ENCODE data around the gene LRRC42. TPM values are rescaled to one million over a fixed set of nuclear protein-coding genes. Genes with fewer than 3 reads are reported as not detected.
"Not testable (repeated sequence)": the region's sequence is repeated elsewhere in the genome, so short reads cannot be mapped to it uniquely, and the experiment has no call there.

LRRC42 gene
- total RNA-seq, 2 experiments from 2014 or later = 26.9 to 28.4 TPM

DNA sequence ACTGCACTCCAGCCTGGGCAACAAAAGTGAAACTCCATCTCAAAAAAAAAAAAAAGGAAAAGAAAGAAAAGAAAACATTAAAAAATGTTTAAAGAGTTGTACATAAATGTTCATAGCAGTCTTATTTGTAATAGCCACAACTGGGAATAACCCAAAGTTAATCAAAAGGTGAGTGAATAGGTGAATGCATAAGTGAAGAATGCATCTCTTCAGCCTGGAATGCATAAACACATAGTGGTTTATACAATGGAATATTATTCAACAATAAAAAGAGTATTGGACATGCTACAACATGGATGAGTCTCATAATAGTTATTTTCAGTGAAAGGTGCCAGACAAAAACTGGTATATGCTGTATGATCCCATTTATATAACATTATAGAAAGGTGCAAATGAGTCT, 53.8 kb downstream of the LRRC42 start:
- no peak overlapping the region for H3K27ac Mint-ChIP-seq
- POLR2A ChIA-PET = no interaction called here
- no peaks in the 10 kb centered on the region for H3K4me1 Mint-ChIP-seq (ENCODE audit: low read depth)
- no peaks in the 10 kb centered on the region for H3K27me3 Mint-ChIP-seq
- DNase-seq = no peak
- H3K9me3 Mint-ChIP-seq = no peaks in the 10 kb centered on the region
- intact Hi-C loops (cut with micrococcal nuclease) = no loop called here
- H3K4me3 Mint-ChIP-seq = no peak overlapping the region
- CTCF ChIA-PET = no interaction called here
- H3K36me3 Mint-ChIP-seq = no peaks in the 10 kb centered on the region

GRCh38 chr1:54001591-54001990, 55.4 kb downstream of the LRRC42 start:
- H3K9me3 Mint-ChIP-seq = no peaks in the 10 kb centered on the region
- H3K4me3 Mint-ChIP-seq = no peak overlapping the region
- no peaks in the 10 kb centered on the region for H3K36me3 Mint-ChIP-seq
- H3K4me1 Mint-ChIP-seq (ENCODE audit: low read depth) = no peaks in the 10 kb centered on the region
- DNase-seq = no peak
- no peaks in the 10 kb centered on the region for H3K27me3 Mint-ChIP-seq
- CTCF ChIA-PET = no interaction called here
- no peak overlapping the region for H3K27ac Mint-ChIP-seq
- intact Hi-C loops (cut with micrococcal nuclease) = no loop called here
- POLR2A ChIA-PET = no interaction called here

DNA sequence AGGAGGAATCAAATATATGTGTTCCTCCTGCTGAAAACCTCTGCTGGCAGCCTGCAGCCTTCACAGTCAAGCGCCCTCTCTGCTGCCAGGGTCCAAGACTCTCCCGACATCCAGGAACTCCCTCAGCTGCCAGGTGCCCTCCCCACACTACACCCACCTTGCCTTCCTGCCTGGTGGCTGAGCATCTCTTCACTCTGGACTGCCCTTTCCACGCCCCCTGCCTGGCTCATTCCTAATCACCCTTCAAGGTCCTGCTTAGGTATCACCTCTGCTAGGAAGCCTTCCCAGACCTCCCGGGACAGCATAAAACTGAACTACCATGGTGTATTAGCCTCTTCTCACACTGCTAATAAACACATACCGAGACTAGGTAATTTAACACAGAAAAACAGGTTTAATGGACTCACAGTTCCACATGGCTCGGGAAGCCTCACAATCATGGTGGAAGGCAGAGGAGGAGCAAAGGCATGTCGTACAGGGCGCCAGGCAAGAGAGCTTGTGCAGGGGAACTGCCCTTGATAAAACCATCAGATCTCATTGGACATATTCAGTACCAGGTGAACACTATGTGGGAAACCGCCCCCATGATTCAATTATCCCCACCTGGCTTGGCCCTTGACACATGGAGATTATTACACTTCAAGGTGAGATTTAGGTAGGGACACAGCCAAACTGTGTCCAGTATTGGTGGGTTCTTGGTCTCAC, 56.5 kb downstream of the LRRC42 start:
- Mint-ChIP-seq H3K4me1 (ENCODE audit: low read depth) (no peaks in the 10 kb centered on the region), H3K4me3 (no peak overlapping the region), H3K27me3 (no peaks in the 10 kb centered on the region), H3K27ac (no peak overlapping the region), H3K9me3 (no peaks in the 10 kb centered on the region), H3K36me3 (no peaks in the 10 kb centered on the region)
- intact Hi-C loops (cut with micrococcal nuclease) = no loop called here
- ChIA-PET POLR2A (no interaction called here), CTCF (interaction anchor here (1.5 kb wide), 1 partner anchor 142 kb away, joined by 3 read pairs; no protein-coding TSS in a partner anchor)
- no peak for DNase-seq

DNA sequence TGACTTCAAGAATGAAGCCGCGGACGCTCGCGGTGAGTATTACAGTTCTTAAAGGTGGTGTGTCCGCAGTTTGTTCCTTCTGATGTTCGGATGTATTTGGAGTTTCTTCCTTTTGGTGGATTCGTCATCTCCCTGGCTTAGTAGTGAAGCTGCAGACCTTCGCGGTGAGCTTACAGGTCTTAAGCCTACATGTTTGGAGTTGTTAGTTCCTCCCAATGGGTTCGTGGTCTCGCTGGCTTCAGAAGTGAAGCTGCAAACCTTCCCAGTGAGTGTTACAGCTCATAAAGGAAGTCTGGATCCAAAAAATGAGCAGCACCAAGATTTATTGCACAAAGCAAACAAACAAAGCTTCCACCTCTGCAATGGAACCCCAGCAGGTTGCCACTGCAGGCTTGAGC, 57.1 kb downstream of the LRRC42 start:
- H3K27ac Mint-ChIP-seq = no peak overlapping the region
- CTCF ChIA-PET = interaction anchor here (1.5 kb wide), 1 partner anchor 142 kb away, joined by 3 read pairs; no protein-coding TSS in a partner anchor
- no peaks in the 10 kb centered on the region for H3K27me3 Mint-ChIP-seq
- intact Hi-C loops (cut with micrococcal nuclease) = no loop called here
- POLR2A ChIA-PET = no interaction called here
- no peaks in the 10 kb centered on the region for H3K9me3 Mint-ChIP-seq
- H3K36me3 Mint-ChIP-seq = no peaks in the 10 kb centered on the region
- H3K4me1 Mint-ChIP-seq (ENCODE audit: low read depth) = no peaks in the 10 kb centered on the region
- H3K4me3 Mint-ChIP-seq = no peak overlapping the region
- no peak for DNase-seq

DNA sequence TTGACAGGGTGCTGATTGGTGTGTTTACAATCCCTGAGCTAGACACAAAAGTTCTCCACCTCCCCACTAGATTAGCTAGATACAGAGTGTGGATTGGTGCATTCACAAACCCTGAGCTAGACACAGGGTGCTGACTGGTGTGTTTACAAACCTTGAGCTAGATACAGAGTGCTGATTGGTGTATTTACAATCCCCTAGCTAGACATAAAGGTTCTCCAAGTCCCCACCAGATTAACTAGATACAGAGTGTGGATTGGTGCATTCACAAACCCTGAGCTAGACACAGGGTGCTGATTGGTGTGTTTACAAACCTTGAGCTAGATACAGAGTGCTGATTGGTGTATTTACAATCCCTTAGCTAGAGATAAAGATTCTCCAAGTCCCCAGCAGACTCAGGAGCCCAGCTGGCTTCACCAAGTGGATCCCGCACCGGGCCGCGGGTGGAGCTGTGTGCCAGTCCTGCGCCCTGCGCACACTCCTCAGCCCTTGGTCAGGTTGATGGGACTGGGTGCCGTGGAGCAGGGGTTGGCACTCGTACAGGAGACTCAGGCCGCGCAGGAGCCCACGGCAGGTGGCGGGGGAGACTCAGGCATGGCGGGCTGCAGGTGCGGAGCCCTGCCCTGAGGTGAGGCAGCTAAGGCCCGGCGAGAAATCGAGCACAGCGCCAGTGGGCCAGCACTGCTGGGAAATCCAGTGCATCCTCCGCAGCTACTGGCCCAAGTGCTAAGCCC, 57.8 kb downstream of the LRRC42 start:
- DNase-seq; H3K9me3 Mint-ChIP-seq; H3K27ac Mint-ChIP-seq; POLR2A ChIA-PET; H3K4me3 Mint-ChIP-seq; H3K27me3 Mint-ChIP-seq; H3K36me3 Mint-ChIP-seq; H3K4me1 Mint-ChIP-seq (ENCODE audit: low read depth); intact Hi-C loops (cut with micrococcal nuclease): not testable (repeated sequence)
- CTCF ChIA-PET = interaction anchor here (1.5 kb wide), 1 partner anchor 143 kb away, joined by 3 read pairs; no protein-coding TSS in a partner anchor

- intact Hi-C loops (cut with micrococcal nuclease) = no loop called here
Observed at GRCh38 chr1:54004481-54005049, 58.4 kb downstream of the LRRC42 start.

DNA sequence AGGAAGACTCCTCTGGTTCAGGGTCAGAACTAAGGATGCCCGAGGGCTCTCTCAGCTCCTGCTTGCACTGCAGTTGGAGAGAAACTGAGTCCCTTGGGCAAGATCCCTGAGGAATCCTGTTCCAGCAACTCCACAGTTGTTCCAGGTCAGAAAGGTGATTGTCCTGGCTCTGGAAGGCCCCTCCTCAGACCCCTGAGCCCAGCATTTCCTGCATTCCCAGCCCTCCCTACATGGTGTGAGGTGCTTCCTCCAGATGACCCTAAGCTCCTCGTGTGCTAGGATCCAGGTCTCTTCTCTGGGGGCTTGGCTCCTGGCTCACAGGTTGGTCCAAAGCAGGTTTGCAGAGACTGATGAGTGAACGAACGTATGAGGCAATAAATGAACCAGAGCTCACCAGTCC, 60.4 kb downstream of the LRRC42 start:
- H3K4me3 Mint-ChIP-seq = no peak overlapping the region
- intact Hi-C loops (cut with micrococcal nuclease) = no loop called here
- POLR2A ChIA-PET = interaction anchor here (0.7 kb wide), 1 partner anchor 133 kb away, joined by 3 read pairs; no protein-coding TSS in a partner anchor

More at GRCh38 chr1:54004481-54005049, 58.4 kb downstream of the LRRC42 start:
- ChIA-PET CTCF (interaction anchor here (1.5 kb wide), 1 partner anchor 144 kb away, joined by 3 read pairs; no protein-coding TSS in a partner anchor), POLR2A (no interaction called here)
- Mint-ChIP-seq H3K36me3 (no peaks in the 10 kb centered on the region), H3K9me3 (no peaks in the 10 kb centered on the region), H3K27me3 (no peaks in the 10 kb centered on the region), H3K4me3 (no peak overlapping the region), H3K4me1 (ENCODE audit: low read depth) (no peaks in the 10 kb centered on the region), H3K27ac (no peak overlapping the region)
- DNase-seq = no peak

GRCh38 chr1:54007613-54008012, 61.5 kb downstream of the LRRC42 start:
- Mint-ChIP-seq H3K4me1 (ENCODE audit: low read depth) (no peaks in the 10 kb centered on the region), H3K9me3 (no peaks in the 10 kb centered on the region), H3K4me3 (no peak overlapping the region), H3K27me3 (peaks cover 5% of the 10 kb centered on the region), H3K27ac (no peak overlapping the region), H3K36me3 (no peaks in the 10 kb centered on the region)
- CTCF ChIA-PET = no interaction called here
- intact Hi-C loops (cut with micrococcal nuclease) = no loop called here
- POLR2A ChIA-PET = no interaction called here
- DNase-seq = no peak

More for the DNA sequence above, 60.4 kb downstream of the LRRC42 start:
- H3K36me3 Mint-ChIP-seq = no peaks in the 10 kb centered on the region
- H3K4me1 Mint-ChIP-seq (ENCODE audit: low read depth) = no peaks in the 10 kb centered on the region
- H3K27ac Mint-ChIP-seq = no peak overlapping the region
- no peaks in the 10 kb centered on the region for H3K9me3 Mint-ChIP-seq
- CTCF ChIA-PET = no interaction called here
- H3K27me3 Mint-ChIP-seq = peaks cover 1% of the 10 kb centered on the region
- no peak for DNase-seq

DNA sequence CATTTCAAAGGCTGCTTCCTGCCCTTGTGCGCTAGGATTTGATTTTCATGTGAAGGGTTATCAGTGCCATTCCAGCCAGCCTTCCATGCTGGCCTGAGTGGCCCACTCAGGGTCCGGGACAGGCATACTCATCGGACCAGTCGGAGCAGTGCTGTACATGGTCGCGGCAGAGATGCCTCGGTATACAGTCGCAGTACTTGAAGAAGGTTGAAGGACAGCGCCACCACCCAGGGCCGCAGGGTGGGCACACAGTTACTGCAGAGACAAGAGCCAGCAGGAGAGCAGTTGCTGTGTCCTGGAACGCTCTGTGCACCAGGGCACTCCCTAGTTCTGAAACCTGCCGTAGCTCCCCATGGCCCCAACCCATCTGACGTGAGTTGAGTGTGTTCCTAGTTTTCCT, 62.7 kb downstream of the LRRC42 start:
- no peaks in the 10 kb centered on the region for H3K9me3 Mint-ChIP-seq
- intact Hi-C loops (cut with micrococcal nuclease) = no loop called here
- no peak overlapping the region for H3K4me3 Mint-ChIP-seq
- peaks cover 5% of the 10 kb centered on the region for H3K27me3 Mint-ChIP-seq
- no peak overlapping the region for H3K27ac Mint-ChIP-seq
- H3K36me3 Mint-ChIP-seq = no peaks in the 10 kb centered on the region
- ChIA-PET CTCF (no interaction called here), POLR2A (no interaction called here)
- no peaks in the 10 kb centered on the region for H3K4me1 Mint-ChIP-seq (ENCODE audit: low read depth)
- no peak for DNase-seq

- no peaks in the 10 kb centered on the region for H3K4me1 Mint-ChIP-seq (ENCODE audit: low read depth)
- POLR2A ChIA-PET = no interaction called here
- no peaks in the 10 kb centered on the region for H3K36me3 Mint-ChIP-seq
- H3K9me3 Mint-ChIP-seq = no peaks in the 10 kb centered on the region
- CTCF ChIA-PET = no interaction called here
- peak; percentile 0 for DNase-seq
- no peak overlapping the region for H3K4me3 Mint-ChIP-seq
- intact Hi-C loops (cut with micrococcal nuclease) = no loop called here
- H3K27me3 Mint-ChIP-seq = peaks cover 5% of the 10 kb centered on the region
- no peak overlapping the region for H3K27ac Mint-ChIP-seq
Observed at GRCh38 chr1:54009406-54009805, 63.3 kb downstream of the LRRC42 start.

- Mint-ChIP-seq H3K27ac (no peak overlapping the region), H3K36me3 (no peaks in the 10 kb centered on the region), H3K27me3 (peaks cover 5% of the 10 kb centered on the region), H3K9me3 (no peaks in the 10 kb centered on the region), H3K4me3 (no peak overlapping the region), H3K4me1 (ENCODE audit: low read depth) (no peaks in the 10 kb centered on the region)
- intact Hi-C loops (cut with micrococcal nuclease) = no loop called here
- POLR2A ChIA-PET = no interaction called here
- CTCF ChIA-PET = no interaction called here
- peak; percentile 1 for DNase-seq
Observed at GRCh38 chr1:54010415-54011117, 64.4 kb downstream of the LRRC42 start.

GRCh38 chr1:54011316-54012007, 65.3 kb downstream of the LRRC42 start:
- H3K4me1 Mint-ChIP-seq (ENCODE audit: low read depth) = no peaks in the 10 kb centered on the region
- intact Hi-C loops (cut with micrococcal nuclease) = no loop called here
- no peak overlapping the region for H3K27ac Mint-ChIP-seq
- H3K27me3 Mint-ChIP-seq = peaks cover 5% of the 10 kb centered on the region
- no peaks in the 10 kb centered on the region for H3K9me3 Mint-ChIP-seq
- H3K36me3 Mint-ChIP-seq = no peaks in the 10 kb centered on the region
- no peak overlapping the region for H3K4me3 Mint-ChIP-seq
- POLR2A ChIA-PET = no interaction called here
- CTCF ChIA-PET = no interaction called here
- peak; percentile 3 for DNase-seq

Data from activated CD4-positive, alpha-beta memory T cell treated with anti-CD3 and anti-CD28 coated beads for 36 hours (primary cell).